GM18520 (cell line): ENCODE results near the gene GRID2.

Experiments
- ATAC-seq: cut with Tn5 transposase; IDR thresholded peaks from one replicate; pipeline ENCODE4 v1.9.1; 2021; ENCODE audit not compliant: unreplicated experiment

GRID2 gene

DNA sequence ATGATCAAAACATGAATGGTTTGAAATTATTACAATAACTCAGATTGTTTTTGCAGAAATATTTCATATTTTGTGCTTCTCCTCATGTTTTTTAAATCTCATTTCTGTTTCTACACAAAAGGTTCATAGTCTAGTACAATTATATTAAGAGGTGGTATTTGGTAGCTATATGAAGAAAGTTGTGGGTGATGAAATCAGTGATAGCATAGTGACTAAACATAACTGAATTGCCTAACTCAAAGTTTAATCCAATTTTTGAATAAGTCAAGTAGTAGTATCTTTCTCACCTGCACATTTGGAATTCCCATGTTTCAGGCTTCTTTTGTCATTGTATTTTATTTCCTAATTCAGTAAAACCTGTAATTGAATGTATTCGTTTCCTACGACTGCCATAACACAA lies 648.7 kb downstream of the GRID2 start:
- no peak for ATAC-seq

GRCh38 chr4:92952897-92953296 lies 649.1 kb downstream of the GRID2 start:
- no peak for ATAC-seq

DNA sequence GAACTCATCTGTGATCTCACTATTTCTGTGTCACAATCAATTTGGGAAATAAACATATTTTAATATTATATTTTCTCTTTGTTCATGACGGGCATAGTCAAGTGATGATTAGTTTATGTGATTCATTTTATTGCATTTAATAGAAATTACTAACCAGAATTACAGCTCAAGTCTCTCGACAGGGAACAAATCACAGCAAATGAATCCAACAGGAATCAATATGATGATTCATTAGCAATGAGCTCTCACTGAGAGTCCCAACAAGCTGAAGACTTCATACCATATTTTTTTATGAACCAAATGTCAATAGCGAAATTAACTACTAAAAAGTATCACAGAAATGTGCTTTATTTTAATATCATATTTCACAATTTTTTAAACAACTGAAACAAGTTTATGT lies 649.7 kb downstream of the GRID2 start:
- no peak for ATAC-seq

DNA sequence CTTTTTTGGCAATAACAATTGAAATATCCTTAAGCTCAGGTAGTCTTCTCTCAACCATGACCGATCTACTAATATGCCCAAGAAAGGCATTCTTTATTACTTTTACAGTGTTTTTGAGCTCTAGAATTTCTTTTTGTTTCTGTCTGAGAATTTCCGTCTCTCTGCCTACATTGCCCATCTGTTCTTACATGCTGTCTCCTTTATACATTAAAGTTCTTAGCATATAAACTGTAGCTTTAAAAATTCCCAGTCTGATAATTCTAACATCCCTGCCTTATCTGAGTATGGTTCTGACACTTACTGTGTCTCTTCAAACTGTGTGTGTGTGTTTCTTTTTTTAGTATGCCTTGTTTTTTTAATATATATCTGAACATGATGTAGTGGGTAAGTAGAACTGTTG lies 658.1 kb downstream of the GRID2 start:
- ATAC-seq: no peak

- ATAC-seq: no peak
These were observed 659.1 kb downstream of the GRID2 start for GRCh38 chr4:92962831-92963230.

GRCh38 chr4:92968556-92968955 lies 664.8 kb downstream of the GRID2 start:
- no peak for ATAC-seq

DNA sequence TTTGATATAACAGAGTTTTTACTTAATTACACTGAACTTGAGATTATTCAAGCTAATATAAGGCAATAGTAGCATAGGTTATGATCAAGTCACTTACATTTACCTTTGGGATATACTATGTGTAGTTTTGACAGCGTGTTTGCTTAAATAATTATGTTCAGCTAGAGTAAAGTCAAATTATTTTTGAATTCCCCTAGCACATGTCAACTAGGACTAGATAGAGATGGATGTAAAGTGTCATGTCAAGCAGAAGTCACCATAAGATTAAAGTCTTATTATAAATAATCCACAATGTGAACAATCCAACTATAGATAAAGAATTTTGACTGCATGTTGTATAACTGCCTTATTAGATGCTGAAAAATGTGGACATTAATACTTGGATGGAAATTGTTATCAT lies 665.2 kb downstream of the GRID2 start:
- no peak for ATAC-seq

- no peak for ATAC-seq
These were observed 666.0 kb downstream of the GRID2 start for GRCh38 chr4:92969650-92970379.

DNA sequence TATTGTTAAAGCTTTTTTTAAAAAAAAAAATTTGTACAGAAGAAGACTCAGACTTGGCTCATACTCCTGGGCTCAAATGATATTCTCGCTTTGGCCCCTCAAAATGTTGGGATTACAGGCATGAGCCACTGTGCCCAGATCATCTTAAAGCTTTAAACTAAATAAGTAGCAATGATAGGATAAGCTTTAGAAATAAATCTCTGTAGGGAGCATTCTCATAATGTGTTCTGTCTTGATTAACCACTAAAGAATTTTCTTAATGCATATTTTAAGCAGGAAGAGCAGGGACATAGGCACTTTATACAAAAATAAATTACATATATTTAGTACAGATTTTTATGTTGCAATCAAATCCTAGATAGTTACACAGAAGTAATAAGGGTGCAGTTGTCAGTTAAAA lies 667.2 kb downstream of the GRID2 start:
- ATAC-seq: no peak

- ATAC-seq: no peak
These were observed 684.5 kb downstream of the GRID2 start for GRCh38 chr4:92988301-92988700.

DNA sequence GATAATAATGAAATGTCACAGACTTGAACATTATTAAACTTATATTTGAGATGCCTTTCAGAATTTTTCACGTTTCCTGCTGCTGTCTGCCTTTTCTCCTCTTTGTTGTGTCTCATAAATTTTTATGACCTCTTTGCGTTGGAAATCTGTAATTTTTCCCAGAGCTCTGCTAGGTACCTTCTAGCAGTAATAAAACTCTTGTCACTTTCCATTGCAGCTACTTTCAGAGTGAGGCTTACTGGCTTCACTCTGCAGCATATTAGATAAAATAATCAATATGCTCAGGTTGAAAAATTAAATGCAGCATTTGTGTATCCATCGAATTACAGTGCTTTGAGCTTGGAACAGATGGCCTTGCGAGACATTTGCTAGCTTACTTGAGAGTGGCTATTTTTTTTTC lies 689.0 kb downstream of the GRID2 start:
- no peak for ATAC-seq

- no peak for ATAC-seq
These were observed 691.0 kb downstream of the GRID2 start for GRCh38 chr4:92994727-92995126.

DNA sequence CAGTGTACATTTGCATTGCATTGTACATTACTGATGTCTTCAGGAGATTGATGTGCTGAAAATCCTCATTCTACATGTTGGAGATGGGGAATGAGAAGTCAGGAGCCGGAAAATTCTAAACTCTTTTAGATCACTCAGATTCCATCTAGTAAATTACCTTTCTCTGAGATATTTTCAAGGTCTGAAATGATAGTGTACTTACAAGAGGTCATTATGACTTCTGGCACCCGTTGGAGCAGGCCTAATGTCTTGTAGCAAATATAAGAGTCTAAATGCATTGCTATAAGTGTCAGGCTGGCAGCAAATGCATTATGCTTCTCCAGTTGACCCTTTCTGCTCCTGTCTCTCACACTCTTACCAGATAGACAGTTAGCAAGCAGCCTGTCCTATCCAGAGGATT lies 692.8 kb downstream of the GRID2 start:
- no peak for ATAC-seq

GRCh38 chr4:93000910-93001309 lies 697.1 kb downstream of the GRID2 start:
- ATAC-seq: no peak

DNA sequence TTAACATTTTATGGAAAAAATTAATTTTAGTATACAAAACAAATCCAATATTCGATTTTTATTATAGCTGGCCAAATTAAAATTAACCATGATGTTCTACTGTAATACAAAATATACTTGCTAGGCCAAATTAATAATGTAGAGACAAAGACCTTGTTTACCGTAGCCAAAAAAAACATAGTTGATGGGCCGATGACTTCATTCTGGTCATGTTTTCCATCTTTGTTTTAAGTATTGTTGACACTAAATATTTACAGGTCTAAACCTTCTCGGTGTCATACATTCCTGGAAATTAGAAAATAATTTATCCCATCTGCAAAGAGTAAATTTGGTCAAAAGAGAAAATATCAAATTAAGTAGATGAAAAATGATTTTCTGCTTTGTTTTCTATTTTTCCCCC lies 698.5 kb downstream of the GRID2 start:
- no peak for ATAC-seq

GRCh38 chr4:93016350-93016749 lies 712.6 kb downstream of the GRID2 start:
- no peak for ATAC-seq

DNA sequence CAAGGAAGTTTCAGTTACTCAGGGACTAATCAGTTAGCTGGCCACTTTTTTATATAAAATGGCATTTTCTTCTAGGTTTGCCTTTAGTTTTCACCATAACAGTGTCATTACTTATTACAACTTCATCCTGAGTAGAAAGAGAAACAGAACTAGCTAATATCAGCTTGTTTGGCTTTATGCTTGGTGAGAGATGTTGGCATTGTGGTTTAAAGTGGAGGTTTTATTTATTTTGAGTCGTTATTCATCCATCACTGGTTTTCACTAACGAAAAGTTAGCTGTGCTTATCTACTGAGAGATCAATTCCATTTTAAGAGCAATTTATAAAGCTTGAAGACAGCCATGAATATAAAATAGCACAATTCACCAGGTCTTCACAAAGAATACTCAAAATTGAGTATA lies 714.5 kb downstream of the GRID2 start:
- no peak for ATAC-seq

GRCh38 chr4:93018806-93019205 lies 715.0 kb downstream of the GRID2 start:
- ATAC-seq: no peak

DNA sequence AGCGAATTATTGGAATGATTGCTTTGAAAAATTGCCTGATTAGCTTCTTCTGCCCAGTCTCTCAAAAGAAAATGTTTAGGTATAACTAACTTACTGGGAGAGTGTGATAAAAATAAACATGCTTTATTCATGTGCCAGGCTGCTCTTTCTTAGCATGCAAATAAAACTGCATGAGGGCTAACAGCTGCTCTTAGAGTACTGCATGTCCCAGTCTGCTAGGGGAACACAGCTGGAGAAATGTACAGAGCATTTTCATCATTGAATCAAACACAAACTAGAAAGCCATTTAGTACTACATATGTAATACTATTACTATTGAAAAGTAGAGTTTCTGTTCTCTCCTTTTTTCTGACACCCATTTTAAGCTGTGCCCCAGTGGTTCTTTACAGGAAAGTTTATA lies 726.0 kb downstream of the GRID2 start:
- ATAC-seq: no peak

DNA sequence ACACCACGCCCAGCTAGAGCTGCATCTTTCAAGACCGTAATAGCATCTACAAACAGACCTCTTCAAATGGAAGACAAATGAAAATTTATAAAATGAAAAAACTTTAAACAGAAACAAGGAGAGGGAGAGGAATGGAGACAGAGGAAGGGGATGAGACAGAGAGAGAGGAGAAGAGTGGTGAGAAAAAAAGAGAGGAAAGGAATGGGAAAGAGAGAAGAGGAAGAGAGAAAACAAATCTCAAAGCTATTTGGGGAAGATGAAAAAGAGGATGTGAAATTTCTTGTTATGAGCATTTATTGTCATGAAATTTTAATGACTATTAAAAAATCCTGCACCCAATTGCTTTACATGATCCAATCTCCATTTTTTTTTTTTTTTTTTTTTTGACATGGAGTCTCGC lies 726.9 kb downstream of the GRID2 start:
- no peak for ATAC-seq

DNA sequence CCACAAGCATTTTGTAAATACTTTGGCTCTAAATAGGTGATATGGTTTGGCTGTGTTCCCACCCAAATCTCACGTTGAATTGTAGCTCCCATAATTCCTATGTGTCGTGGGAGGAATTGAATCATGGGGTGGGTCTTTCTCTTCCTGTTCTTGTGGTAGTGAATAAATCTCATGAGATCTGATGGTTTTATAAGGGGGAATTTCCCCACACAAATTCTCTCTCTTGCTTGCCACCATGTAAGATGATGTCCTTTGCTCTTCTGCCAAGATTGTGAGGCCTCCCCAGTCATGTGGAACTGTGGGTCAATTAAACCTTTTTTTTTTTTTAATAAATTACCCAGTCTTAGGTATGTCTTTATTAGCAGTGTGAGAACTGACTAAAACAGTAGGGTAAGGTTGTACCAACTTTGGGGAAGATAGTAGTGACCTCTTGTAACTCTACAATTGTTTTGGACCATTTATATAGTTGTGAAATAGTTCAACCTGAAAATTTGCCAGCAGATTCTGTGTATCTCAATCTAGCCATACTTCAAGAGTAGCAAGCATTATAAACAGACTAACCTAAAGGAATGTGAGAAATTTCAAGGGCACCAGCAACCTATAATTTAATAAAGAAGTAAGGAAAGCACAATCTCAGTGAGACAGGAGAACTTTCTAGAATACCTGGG lies 727.8 kb downstream of the GRID2 start:
- ATAC-seq: no peak

GRCh38 chr4:93042746-93043145 lies 739.0 kb downstream of the GRID2 start:
- no peak for ATAC-seq

DNA sequence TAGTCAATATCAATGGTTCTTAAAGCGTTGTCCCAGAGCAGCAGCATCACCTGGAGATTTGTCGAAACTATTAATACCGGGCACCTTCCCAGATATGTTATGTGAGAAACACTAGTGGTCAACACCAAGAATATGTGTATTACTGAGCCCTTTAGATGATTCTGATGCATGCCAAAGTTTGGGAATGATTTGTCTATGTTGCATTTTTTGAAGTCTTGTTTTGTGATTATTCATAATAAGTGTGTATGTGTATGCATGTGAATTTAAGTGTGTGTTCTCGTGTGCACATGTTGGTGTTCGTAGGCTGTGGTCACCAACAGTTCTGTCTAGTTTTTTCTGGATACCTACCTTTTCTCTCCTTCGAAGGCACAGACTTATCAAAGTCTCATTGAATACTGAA lies 749.4 kb downstream of the GRID2 start:
- no peak for ATAC-seq
